SK-N-SH treated with all-trans-retinoic acid at 6 μM for 48 hours (cell line): Measurements from ENCODE around the gene PTPN7.

Experiments
- ATAC-seq: fragments of 200-7000 bp; cut with Tn5 transposase; 3 replicates; pipeline ENCODE4 v1.9.1; 2020; ENCODE audit warnings: mild to moderate bottlenecking, moderate library complexity
- BACH2 ChIP-seq: fragments of 250-450 bp; sonication (Bioruptor Pico); IDR thresholded peaks from 2 replicates; pipeline ENCODE4 v1.9.0; 2021; ENCODE audit warnings: mild to moderate bottlenecking, borderline replicate concordance
- CREB5 ChIP-seq: fragments of 250-450 bp; sonication (Bioruptor Pico); IDR thresholded peaks from 2 replicates; pipeline ENCODE4 v1.5.1; 2020; ENCODE audit warnings: low read depth, mild to moderate bottlenecking, moderate library complexity
- CSDC2 ChIP-seq: fragments of 250-450 bp; sonication (Bioruptor Pico); IDR thresholded peaks from 2 replicates; pipeline ENCODE4 v1.5.0; 2020; ENCODE audit warnings: mild to moderate bottlenecking, moderate library complexity
- ESRRG ChIP-seq: fragments of 250-450 bp; sonication (Bioruptor Pico); IDR thresholded peaks from 2 replicates; pipeline ENCODE4 v1.6.1; 2021; ENCODE audit warnings: mild to moderate bottlenecking
- GLIS3 ChIP-seq: fragments of 250-450 bp; sonication (Bioruptor Pico); IDR thresholded peaks from 2 replicates; pipeline ENCODE4 v1.5.0; 2020; ENCODE audit warnings: mild to moderate bottlenecking, moderate library complexity
- PPARA ChIP-seq: fragments of 250-450 bp; sonication (Bioruptor Pico); IDR thresholded peaks from 2 replicates; pipeline ENCODE4 v1.5.0; 2020; ENCODE audit warnings: mild to moderate bottlenecking, borderline replicate concordance
- TCF4 ChIP-seq: fragments of 250-450 bp; sonication (Bioruptor Pico); IDR thresholded peaks from 2 replicates; pipeline ENCODE4 v1.8.0; 2021; ENCODE audit warnings: mild to moderate bottlenecking, moderate library complexity, borderline replicate concordance
- TOX ChIP-seq: fragments of 250-450 bp; sonication (Bioruptor Pico); IDR thresholded peaks from 2 replicates; pipeline ENCODE4 v1.8.0; 2021; ENCODE audit warnings: mild to moderate bottlenecking, moderate library complexity, borderline replicate concordance
- TSHZ2 ChIP-seq: fragments of 250-450 bp; sonication (Bioruptor Pico); IDR thresholded peaks from 2 replicates; pipeline ENCODE4 v1.5.0; 2020; ENCODE audit warnings: mild to moderate bottlenecking, moderate library complexity
- ZC3H10 ChIP-seq: fragments of 250-450 bp; sonication (Bioruptor Pico); IDR thresholded peaks from 2 replicates; pipeline ENCODE4 v1.5.1; 2021; ENCODE audit warnings: mild to moderate bottlenecking, moderate library complexity
- ZFP3 ChIP-seq: fragments of 250-450 bp; sonication (Bioruptor Pico); IDR thresholded peaks from 2 replicates; pipeline ENCODE4 v1.5.0; 2020; ENCODE audit warnings: mild to moderate bottlenecking, moderate library complexity
- ZNF565 ChIP-seq: fragments of 450-650 bp; formaldehyde crosslinking; conservative IDR thresholded peaks from 2 replicates; pipeline ENCODE4 v1.5.0; 2020; ENCODE audit warnings: low read depth, mild to moderate bottlenecking, moderate library complexity
- TF ChIP-seq, protein P1 (sequence below): fragments of 250-450 bp; sonication (Bioruptor Pico); IDR thresholded peaks from 2 replicates; pipeline ENCODE4 v1.8.0; 2021; ENCODE audit warnings: low read depth, mild to moderate bottlenecking, moderate library complexity, borderline replicate concordance
- TF ChIP-seq, protein P2 (sequence below): fragments of 250-450 bp; sonication (Bioruptor Pico); IDR thresholded peaks from 2 replicates; pipeline ENCODE4 v1.5.1; 2021; ENCODE audit warnings: mild to moderate bottlenecking, moderate library complexity

Gene PTPN7

GRCh38 chr1:202130297-202130721 is 30.1 kb downstream of the PTPN7 start:
- TF ChIP-seq CSDC2 (CRISPR knock-in tag) (no peak), PPARA (CRISPR knock-in tag) (no peak), TOX (CRISPR knock-in tag) (no peak), TSHZ2 (no peak)
- TF ChIP-seq, protein P1, sequence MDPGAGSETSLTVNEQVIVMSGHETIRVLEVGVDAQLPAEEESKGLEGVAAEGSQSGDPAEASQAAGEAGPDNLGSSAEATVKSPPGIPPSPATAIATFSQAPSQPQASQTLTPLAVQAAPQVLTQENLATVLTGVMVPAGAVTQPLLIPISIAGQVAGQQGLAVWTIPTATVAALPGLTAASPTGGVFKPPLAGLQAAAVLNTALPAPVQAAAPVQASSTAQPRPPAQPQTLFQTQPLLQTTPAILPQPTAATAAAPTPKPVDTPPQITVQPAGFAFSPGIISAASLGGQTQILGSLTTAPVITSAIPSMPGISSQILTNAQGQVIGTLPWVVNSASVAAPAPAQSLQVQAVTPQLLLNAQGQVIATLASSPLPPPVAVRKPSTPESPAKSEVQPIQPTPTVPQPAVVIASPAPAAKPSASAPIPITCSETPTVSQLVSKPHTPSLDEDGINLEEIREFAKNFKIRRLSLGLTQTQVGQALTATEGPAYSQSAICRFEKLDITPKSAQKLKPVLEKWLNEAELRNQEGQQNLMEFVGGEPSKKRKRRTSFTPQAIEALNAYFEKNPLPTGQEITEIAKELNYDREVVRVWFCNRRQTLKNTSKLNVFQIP (CRISPR knock-in tag): no peak
- ATAC-seq: peak; percentile 12

DNA sequence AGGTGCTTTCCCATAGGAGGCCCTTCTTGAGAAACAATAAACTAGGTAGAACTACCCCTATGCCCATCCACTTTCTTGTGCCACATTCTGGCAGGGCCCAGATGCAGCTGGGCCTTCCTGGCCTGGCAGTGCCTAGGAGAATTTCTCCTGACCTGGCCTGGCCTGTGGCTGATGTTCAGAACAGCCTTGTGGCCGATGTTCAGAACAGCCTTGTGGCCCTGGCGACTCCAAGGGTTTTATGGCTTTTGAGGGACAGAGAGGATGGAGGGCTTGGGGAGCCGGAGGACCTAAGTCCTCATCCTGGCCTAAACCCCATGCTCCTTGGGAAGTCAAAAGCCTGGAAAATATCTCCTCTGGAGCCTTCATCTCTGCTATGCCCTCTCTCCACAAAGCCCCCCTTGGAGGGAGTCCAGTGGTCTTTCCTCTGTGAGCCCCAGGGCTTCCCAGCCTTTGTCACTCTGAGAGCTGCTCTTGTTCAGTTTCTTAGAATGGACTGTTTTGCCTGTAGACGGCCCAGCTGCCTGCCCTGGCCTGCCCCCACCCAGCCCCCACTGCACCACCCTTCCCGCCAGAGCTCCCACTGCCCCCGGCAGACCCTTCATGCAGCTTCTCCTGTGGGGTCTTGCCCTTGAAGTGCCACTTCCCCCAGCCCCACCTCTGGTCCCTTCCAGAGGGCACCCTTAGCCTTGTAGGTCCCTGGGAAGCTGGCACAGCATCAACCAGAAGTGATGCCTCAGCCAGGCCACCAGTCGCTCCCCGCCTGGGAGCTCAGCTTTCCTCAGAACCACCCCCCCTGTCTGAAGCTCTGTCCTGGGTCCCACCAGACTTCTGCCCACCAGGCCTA is 30.7 kb downstream of the PTPN7 start:
- peak; percentile 25 for ATAC-seq
- TF ChIP-seq ZC3H10 (CRISPR knock-in tag) (no peak), GLIS3 (CRISPR knock-in tag) (no peak), BACH2 (CRISPR knock-in tag) (no peak), ZFP3 (no peak), TOX (CRISPR knock-in tag) (no peak), TCF4 (CRISPR knock-in tag) (no peak), CREB5 (no peak), ESRRG (CRISPR knock-in tag) (no peak), ZNF565 (CRISPR knock-in tag) (no peak), PPARA (CRISPR knock-in tag) (no peak), TSHZ2 (no peak)
- TF ChIP-seq, protein P2, sequence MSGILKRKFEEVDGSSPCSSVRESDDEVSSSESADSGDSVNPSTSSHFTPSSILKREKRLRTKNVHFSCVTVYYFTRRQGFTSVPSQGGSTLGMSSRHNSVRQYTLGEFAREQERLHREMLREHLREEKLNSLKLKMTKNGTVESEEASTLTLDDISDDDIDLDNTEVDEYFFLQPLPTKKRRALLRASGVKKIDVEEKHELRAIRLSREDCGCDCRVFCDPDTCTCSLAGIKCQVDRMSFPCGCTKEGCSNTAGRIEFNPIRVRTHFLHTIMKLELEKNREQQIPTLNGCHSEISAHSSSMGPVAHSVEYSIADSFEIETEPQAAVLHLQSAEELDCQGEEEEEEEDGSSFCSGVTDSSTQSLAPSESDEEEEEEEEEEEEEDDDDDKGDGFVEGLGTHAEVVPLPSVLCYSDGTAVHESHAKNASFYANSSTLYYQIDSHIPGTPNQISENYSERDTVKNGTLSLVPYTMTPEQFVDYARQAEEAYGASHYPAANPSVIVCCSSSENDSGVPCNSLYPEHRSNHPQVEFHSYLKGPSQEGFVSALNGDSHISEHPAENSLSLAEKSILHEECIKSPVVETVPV: no peak
- TF ChIP-seq, protein P1 (CRISPR knock-in tag): no peak
